ENCODE measurements around the gene FAM241B.

The FAM241B gene

DNA sequence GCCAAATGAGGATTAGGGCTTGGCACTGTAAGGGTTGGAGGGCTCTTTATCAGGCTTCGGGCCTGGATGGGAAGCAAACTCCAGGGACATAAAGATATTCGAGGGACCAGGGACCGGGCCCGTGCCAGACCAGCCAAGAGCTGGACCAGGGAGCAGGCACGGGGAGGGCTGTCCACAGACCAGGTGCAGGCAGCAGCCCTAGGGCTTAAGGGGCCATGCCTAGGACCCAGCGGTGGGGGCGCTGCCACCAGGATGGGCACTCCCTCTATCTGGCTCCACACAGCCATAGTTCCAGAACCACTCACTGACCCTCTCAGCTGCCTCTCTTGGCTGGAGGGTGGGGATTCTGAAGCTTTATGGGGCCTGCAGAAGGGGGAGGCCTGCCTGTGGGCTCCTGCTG lies 32.9 kb downstream of the FAM241B start:
- H3K4me3 ChIP-seq (ENCODE audit: severe bottlenecking), result no peak overlapping the region
- H3K27me3 ChIP-seq (ENCODE audit: insufficient read depth, poor library complexity, severe bottlenecking), result peaks cover 12% of the 10 kb centered on the region
- no peaks in the 10 kb centered on the region for H3K4me1 ChIP-seq (ENCODE audit: insufficient read depth, poor library complexity, severe bottlenecking)
- no peak for DNase-seq (ENCODE audit: low spot score)
- no peaks in the 10 kb centered on the region for H3K9me3 ChIP-seq (ENCODE audit: severe bottlenecking)
- no peak for ATAC-seq (ENCODE audit: low read depth)
- H3K36me3 ChIP-seq (ENCODE audit: low read depth), result no peaks in the 10 kb centered on the region
- no peak overlapping the region for H3K27ac ChIP-seq (ENCODE audit: poor library complexity, severe bottlenecking)
- TF ChIP-seq, protein P1, sequence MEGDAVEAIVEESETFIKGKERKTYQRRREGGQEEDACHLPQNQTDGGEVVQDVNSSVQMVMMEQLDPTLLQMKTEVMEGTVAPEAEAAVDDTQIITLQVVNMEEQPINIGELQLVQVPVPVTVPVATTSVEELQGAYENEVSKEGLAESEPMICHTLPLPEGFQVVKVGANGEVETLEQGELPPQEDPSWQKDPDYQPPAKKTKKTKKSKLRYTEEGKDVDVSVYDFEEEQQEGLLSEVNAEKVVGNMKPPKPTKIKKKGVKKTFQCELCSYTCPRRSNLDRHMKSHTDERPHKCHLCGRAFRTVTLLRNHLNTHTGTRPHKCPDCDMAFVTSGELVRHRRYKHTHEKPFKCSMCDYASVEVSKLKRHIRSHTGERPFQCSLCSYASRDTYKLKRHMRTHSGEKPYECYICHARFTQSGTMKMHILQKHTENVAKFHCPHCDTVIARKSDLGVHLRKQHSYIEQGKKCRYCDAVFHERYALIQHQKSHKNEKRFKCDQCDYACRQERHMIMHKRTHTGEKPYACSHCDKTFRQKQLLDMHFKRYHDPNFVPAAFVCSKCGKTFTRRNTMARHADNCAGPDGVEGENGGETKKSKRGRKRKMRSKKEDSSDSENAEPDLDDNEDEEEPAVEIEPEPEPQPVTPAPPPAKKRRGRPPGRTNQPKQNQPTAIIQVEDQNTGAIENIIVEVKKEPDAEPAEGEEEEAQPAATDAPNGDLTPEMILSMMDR (IDR thresholded peaks at IDR 0.05; ENCODE audit: poor library complexity, severe bottlenecking), result no peak

DNA sequence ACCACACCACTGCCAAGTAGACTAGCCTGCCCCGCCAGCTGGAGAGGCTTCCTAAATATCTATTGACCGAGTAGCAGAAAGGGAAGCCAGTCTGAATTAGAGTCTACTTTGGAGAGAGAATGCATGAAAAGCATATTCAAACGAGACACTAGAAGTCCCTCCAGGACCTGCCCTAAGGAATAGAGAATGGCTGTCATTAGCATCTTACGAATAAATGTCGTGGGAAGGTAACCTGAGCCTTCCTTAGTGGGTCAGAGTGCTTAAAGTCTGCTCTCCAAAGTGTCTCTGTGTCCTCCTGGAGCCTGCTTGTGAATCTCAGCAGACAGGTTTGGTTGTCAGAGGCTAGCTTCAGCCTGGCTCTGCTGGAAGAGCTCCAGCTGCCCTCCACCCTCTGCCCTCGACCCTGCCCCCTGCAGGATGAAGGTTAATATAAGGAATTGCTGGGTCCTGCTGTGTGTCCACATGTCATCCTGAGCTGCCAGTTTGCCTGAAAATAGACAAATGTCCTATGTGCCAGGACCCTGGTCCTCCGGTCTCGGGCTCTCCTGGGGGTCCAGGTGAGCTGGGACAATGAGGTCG lies 33.4 kb downstream of the FAM241B start:
- no peaks in the 10 kb centered on the region for H3K36me3 ChIP-seq (ENCODE audit: low read depth)
- H3K27ac ChIP-seq (ENCODE audit: poor library complexity, severe bottlenecking), result no peak overlapping the region
- no peak overlapping the region for H3K4me3 ChIP-seq (ENCODE audit: severe bottlenecking)
- H3K9me3 ChIP-seq (ENCODE audit: severe bottlenecking), result no peaks in the 10 kb centered on the region
- ATAC-seq (ENCODE audit: low read depth), result no peak; the same call in 2 of the 3 replicates
- H3K27me3 ChIP-seq (ENCODE audit: insufficient read depth, poor library complexity, severe bottlenecking), result peaks cover 11% of the 10 kb centered on the region
- DNase-seq (ENCODE audit: low spot score), result no peak
- TF ChIP-seq, protein P1 (IDR thresholded peaks at IDR 0.05; ENCODE audit: poor library complexity, severe bottlenecking), result no peak
- H3K4me1 ChIP-seq (ENCODE audit: insufficient read depth, poor library complexity, severe bottlenecking), result no peaks in the 10 kb centered on the region

DNA sequence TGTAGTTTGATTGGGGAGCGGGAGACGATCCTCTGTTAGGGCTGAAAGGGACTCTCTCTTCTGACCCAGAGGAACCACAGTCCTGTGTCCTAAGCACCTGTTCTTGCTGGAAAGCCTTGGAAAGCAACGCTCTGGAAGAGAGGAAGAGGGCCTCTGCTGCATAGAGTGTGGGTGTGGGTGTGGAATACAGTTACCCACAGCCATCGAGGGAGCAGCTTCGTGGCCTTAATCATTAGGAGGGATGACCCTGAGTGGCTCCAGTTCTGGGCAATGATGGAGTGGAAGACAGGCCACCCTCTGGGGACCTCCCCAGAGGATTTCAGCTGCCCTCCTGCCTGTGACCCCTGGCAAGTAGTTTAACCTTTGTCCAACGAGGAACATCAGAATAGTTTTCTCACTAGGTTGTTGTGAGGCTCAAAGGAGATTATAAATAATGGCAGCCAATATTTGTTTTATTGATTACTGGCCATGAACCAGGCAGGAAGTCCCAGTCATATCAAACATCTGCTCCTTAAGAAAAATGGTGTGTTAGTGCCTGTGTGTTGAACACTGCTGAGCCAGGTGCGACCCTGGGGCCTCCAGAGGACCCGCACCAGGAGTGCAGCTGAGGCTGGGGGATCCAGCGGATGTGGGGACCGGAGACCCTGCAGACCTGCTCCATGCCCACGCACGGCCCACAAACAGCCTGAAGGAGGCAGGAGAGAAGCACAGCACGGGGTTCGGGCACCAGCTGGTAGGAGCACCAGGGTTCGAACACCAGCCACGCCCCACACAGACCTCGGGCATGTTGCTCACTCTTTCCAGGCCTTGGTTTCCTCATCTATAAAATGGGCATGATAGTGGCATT lies 35.6 kb downstream of the FAM241B start:
- Histone ChIP-seq H3K9me3 (ENCODE audit: severe bottlenecking) (no peaks in the 10 kb centered on the region), H3K27ac (ENCODE audit: poor library complexity, severe bottlenecking) (no peak overlapping the region), H3K4me1 (ENCODE audit: insufficient read depth, poor library complexity, severe bottlenecking) (no peaks in the 10 kb centered on the region), H3K4me3 (ENCODE audit: severe bottlenecking) (no peak overlapping the region), H3K27me3 (ENCODE audit: insufficient read depth, poor library complexity, severe bottlenecking) (no peaks in the 10 kb centered on the region), H3K36me3 (ENCODE audit: low read depth) (no peaks in the 10 kb centered on the region)
- DNase-seq (ENCODE audit: low spot score) (peak; percentile 38), ATAC-seq (ENCODE audit: low read depth) (no peak)
- TF ChIP-seq, protein P1 (IDR thresholded peaks at IDR 0.05; ENCODE audit: poor library complexity, severe bottlenecking), result no peak

DNA sequence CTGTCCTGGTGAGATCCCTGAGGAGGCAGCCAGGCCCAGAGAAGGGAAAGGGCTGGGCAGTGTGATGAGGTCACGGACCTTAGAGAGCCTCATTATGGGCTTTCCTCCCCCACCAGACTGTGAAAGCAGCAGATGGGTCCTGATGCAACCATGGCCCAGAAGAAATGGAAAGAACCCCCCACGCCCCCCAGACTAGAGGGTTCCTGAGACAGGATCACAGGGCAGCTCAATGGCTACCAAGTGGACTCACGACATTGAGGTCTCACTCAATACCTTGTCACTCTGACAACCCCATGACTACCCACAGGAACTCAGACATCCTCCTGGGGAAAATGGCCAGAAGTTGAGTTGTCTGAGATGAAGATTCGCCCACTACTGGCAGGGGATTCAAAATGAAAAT lies 36.7 kb downstream of the FAM241B start:
- H3K27me3 ChIP-seq (ENCODE audit: insufficient read depth, poor library complexity, severe bottlenecking), result no peaks in the 10 kb centered on the region
- DNase-seq (ENCODE audit: low spot score) (no peak), ATAC-seq (ENCODE audit: low read depth) (no peak)
- H3K4me1 ChIP-seq (ENCODE audit: insufficient read depth, poor library complexity, severe bottlenecking), result no peaks in the 10 kb centered on the region
- H3K4me3 ChIP-seq (ENCODE audit: severe bottlenecking), result no peak overlapping the region
- no peaks in the 10 kb centered on the region for H3K9me3 ChIP-seq (ENCODE audit: severe bottlenecking)
- no peaks in the 10 kb centered on the region for H3K36me3 ChIP-seq (ENCODE audit: low read depth)
- TF ChIP-seq, protein P1 (IDR thresholded peaks at IDR 0.05; ENCODE audit: poor library complexity, severe bottlenecking), result no peak
- no peak overlapping the region for H3K27ac ChIP-seq (ENCODE audit: poor library complexity, severe bottlenecking)

DNA sequence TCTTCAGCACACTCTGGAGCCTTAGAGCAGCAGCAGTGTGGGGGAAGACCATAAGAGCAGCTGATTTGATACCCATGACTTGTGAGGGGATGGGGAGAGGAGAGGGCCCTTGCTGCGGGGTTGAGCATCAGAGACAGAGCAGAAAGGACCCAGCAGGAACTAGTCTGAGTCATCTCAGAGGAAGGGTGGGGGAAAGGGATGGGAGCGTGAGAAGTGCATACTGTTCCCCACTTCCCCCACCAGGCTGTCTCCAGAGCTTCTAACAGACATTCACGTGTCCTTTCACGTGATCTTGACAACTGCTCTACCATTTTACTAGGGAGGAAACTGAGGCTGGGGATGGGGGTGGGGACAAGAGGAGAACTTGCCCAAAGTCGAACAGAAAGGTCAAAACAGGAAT lies 38.7 kb downstream of the FAM241B start:
- Histone ChIP-seq H3K36me3 (ENCODE audit: low read depth) (no peaks in the 10 kb centered on the region), H3K4me3 (ENCODE audit: severe bottlenecking) (no peak overlapping the region), H3K27ac (ENCODE audit: poor library complexity, severe bottlenecking) (no peak overlapping the region), H3K4me1 (ENCODE audit: insufficient read depth, poor library complexity, severe bottlenecking) (no peaks in the 10 kb centered on the region), H3K27me3 (ENCODE audit: insufficient read depth, poor library complexity, severe bottlenecking) (no peaks in the 10 kb centered on the region), H3K9me3 (ENCODE audit: severe bottlenecking) (no peaks in the 10 kb centered on the region)
- TF ChIP-seq, protein P1 (IDR thresholded peaks at IDR 0.05; ENCODE audit: poor library complexity, severe bottlenecking), result no peak
- DNase-seq (ENCODE audit: low spot score), result no peak
- ATAC-seq (ENCODE audit: low read depth), result peak; percentile 40; the same call in 1 of the 3 replicates

Measured in RWPE2 (cell line).